ENCODE measurements around the gene RPL7A.
"Not testable (repeated sequence)": the region's sequence is repeated elsewhere in the genome, so short reads cannot be mapped to it uniquely, and the experiment has no call there.

- not testable (repeated sequence) for TF ChIP-seq CTCF (IDR thresholded peaks at IDR 0.05; ENCODE audit: insufficient read depth, low read length); GABPA (IDR thresholded peaks at IDR 0.05; ENCODE audit: low read depth)
These were observed 29.3 kb downstream of the RPL7A start for GRCh38 chr9:133377280-133377679.
